GM21360 (cell line): ENCODE measurements around the gene TMTC2.
"Not testable (repeated sequence)": the region's sequence is repeated elsewhere in the genome, so short reads cannot be mapped to it uniquely, and the experiment has no call there.

ENCODE experiments used
- ATAC-seq: cut with Tn5 transposase; IDR thresholded peaks from one replicate; pipeline ENCODE4 v1.9.1; 2021; ENCODE audit warnings: mild to moderate bottlenecking, moderate library complexity; ENCODE audit not compliant: unreplicated experiment

Gene TMTC2

DNA sequence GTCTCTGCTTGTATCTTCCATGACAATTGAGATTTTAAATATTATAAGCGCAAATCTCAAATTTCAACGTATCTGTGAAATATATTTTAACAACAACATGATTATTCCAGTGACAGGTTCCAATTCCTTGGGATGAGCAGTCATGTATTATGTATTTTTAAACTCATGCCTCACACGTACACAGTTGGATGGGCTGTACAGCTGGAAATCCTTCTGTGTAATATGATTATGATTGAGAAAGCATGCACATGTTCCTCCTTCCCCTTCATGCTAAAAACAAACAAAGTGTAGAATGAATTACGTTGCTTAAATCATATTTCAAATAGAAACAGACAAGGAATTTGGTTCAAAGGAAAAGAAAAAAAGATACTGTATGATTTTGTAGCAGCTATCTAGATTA is 428.3 kb downstream of the TMTC2 start:
- no peak for ATAC-seq

DNA sequence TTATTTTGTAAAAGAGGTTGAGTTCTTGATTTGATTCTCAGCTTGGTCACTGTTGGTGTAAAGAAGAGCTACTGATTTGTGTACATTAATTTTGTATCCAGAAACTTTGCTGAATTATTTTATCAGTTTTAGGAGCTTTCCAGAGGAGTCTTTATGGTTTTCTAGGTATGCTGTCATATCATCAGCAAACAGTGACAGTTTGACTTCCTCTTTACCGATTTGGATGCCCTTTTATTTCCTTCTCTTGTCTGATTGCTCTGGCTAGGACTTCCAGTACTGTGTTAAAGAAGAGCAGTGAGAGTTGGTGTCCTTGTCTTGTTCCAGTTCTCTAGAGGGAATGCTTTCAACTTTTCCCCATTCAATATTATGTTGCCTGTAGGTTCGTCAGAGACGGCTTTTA is 431.2 kb downstream of the TMTC2 start:
- not testable (repeated sequence) for ATAC-seq

DNA sequence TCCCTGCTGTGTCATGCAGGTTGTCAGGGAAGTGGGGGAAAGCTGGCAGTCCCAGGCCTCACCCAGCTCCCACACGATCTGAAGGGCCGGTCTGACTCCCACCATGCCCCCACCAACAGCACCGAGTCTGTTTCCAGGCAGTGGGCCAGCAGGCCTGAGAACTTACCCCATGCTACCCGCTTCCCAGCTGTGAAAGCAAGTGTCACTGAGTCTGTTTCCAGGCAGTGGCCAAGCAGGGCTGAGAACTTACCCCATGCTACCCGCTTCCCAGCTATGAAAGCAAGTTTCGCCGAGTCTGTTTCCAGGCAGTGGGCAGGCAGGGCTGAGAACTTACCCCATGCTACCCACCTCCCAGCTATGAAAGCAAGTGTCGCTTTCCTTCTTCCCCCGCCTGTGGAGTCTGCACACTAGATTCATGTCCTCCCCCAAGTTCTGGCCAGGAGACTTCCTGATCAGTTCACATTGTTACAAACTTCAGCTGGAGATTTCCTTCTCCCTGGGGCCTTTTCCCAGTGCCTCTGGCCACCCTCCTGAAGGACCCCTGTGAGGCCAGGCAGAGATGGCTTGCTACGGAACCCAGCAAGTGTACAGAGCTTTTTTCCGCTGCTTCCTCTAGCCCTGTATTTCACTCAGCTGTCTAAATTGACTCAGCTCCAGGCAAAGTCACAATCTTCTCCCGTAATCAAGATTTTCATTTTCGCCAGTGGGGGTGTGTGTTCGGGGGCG is 435.4 kb downstream of the TMTC2 start:
- ATAC-seq = no peak

DNA sequence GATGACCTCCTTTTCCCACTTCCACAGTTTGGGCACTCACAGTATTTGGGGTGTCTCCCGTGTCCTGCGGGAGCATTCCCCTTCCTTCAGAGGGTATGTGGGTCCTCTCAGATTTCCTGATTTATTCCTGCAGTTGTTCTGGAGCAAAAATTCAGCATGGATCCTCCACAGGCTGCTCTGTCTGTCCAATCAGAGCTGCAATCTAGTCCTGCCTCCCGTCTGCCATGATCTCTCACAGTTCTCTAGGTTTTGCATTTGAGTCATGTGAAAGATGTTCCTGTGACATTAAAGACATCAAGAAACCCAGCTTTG is 435.9 kb downstream of the TMTC2 start:
- no peak for ATAC-seq

DNA sequence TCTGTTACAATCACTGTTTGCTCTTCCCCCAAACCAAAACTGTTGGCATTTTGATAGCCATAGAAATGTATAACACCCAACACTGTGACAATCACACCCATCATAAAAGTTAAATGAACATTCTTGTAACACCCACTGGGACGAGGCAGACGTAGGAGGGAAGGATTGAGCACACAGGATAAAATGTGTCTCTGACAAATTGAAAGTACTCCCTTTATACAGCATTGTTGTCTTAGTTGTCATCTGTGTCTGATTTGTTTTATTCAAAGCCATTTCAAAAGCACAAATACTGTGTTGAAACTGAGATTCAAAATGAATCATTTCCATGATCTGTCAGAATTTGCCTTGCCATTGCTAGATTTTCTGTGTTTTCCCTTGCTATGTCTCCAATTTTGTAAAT is 436.3 kb downstream of the TMTC2 start:
- no peak for ATAC-seq

DNA sequence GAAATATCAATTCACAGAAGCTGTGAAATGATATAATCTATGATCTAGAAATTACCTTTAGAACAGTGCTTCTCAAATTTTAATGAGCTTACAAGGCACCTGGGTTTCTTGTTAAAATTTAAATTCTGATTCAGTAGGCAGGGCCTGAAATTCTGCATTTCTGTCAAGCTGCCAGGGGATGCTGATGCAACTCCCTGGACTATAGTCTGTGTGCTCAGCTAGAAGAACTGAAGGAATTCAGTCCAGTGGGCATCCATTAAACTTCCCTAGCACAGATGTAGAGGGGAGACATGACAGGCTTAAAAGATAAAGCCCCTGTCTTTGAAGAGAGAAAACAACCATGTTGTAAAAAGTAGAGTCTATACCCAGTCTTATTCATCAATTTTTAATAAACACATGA is 441.8 kb downstream of the TMTC2 start:
- ATAC-seq = no peak

DNA sequence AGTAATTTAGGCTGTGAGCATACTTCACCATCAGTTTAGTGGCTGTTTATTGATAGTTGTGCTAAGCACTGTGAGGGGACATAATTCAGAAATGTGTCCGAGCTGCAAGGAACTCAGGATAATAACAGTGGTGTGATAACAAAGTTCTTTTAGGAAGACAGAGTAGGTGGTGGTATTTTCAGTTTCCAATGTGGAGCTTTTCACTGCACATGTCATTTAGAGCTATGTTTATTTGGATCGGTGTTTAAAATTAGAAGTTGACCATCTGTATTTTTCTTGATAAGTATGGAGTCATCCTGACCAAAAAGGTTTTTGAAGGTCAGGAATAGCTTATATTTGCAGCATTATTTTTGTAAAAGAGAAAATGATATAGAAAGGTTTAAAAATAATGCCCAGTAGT is 443.5 kb downstream of the TMTC2 start:
- no peak for ATAC-seq

DNA sequence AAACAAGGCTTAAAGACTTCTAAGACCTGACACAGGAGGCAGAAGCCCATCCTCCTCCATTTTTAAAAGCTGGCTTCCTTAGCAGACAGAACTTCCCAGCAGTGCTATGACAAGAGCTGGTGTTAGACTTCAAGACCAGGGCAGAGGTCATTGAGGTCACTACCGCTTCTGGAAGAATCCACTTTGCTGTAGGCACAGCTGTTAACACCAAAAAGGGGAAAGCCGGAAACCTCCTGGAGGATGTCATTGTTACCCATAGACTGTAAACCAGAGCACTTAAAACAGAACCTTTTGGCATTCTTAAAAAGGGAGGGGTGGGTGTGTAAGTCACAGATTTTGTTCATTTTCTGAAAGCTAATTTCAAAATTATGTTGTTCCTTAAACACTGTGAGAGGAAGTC is 445.7 kb downstream of the TMTC2 start:
- no peak for ATAC-seq

DNA sequence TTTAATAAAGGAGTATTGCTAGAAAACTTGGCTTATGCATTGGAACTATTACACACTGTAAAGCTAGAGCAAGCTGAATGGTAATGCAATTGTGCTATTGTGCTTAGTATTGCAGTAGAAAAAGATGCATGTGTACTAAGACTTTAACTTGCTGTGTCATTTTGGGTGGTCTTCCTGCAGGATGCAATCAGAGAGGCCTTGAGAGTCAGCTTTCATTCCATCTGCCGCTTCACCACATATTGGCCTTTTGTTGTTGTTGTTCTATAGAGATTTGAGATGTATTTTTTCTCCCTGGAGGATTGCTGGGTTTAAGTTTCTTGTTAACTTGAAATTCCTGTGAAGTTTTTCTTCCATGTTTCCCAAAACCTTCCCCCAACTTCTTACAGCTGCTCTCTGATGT is 449.7 kb downstream of the TMTC2 start:
- no peak for ATAC-seq

DNA sequence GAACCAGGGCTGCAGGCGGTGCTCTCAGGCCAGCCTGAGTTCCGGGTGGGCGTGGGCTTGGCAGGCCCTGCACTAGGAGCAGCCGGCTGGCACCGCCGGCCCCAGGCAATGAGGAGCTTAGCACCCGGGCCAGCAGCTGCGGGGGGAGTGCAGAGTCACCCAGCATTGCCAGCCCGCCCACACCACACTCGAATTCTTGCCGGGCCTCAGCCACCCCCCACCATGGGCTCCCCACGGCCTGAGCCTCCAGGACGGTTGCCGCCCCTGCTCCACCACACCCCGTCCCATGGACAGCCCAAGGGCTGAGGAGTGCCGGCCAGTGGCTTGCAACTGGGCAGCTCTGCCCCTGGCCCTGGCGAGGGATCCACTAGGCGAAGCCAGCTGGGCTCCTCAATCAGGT is 453.4 kb downstream of the TMTC2 start:
- ATAC-seq = no peak

DNA sequence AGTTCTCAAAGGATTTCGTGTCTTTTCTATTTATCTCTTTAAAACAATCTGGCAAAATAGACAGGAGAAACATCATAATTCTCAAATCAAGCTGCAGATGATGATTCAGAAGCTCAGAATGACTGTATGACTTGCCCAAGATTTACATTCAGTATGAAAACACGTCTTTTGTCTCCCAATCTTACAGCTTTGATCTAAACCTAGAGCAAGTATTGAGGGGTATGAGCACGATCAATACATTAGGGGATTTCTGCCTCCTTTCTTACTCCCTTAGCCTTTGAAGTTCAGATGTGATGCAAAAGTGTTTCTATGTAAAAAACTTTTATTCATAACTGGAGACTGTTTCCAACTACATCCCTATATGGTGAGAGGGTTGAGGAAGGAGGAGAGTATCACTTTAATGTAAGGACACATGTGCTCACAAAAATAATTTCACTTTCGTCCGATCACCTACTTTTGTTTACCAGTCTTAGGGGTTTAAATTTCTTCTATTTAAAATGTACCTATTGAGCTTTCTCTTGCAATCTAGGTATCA is 454.8 kb downstream of the TMTC2 start:
- no peak for ATAC-seq

DNA sequence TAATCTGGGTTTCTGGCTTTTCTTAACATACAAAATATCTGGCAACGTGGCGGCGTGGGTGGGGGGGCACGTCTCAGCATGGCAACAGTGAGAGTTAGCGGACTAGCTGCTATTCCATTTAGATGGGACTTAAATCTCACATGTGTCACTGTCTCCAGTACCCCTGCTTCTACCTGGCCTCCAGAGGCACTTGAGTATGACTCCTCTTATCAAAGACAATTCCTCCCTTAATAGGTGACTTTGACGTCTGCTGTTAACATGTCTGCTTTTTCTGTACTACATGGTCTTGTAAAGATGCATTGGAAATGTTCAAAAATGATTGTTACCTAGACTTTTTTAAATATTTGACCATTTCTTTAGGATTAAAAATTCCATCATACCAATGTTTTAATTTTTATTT is 456.2 kb downstream of the TMTC2 start:
- ATAC-seq = no peak

DNA sequence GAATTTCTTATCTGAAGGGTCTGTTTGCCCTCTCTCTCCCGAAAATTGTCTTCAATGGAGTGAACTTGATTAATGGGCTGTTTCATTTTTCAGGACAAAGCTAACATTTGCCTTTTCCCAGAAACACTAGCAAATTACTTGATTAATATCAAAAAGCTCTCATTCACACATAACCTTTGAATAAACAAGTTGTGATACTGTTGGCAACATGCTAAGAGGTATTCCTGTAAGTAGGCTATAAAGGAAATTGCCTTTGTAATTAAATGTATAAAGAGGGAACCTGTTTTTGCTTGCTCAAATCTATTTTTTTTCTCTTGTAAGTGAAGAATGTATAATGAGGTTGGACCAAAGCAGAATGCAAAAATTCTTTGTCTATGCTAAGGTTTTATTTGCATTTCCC is 457.2 kb downstream of the TMTC2 start:
- no peak for ATAC-seq

DNA sequence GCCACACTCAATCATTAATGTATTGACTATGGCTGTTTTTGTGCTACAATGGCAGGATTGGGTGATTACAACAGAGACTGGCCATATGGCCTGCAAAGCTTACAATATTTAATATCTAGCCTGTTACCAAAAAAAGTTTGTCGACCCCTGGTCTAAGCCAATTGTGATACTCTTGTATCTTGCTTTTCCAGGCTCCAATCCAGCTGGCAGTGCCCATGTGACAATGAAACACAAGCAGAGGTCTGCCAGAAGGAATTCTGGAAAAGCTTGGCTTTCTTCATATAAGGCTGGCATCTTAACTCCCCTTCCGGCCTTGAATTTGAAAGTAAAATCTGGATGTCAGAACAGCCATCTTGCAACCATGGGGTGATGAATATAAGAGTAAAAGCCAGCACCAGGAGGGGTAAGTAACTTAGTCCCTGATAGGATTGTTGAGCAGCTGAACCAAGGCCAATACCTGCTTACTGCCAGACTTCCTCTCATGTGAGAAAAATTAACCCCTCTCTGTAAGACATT is 458.7 kb downstream of the TMTC2 start:
- ATAC-seq = no peak

DNA sequence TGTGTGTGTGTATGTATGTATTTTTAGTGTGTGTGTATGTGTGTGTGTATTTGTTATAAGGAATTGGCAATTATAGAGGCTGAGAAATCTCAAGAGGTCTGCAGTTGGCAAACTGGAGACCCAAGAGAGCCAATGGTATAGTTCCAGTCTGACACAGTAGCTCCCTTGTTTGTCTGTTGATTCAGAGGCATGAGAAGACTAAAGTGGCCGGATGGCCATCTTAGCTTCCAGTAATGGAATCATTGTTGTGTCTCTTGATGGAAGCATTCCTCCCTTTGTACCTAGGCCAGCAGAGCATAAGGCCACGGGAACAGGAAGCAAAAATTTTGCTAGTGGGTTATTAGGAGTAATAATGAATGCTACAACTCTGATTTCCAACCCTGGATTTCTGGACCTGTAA is 460.6 kb downstream of the TMTC2 start:
- no peak for ATAC-seq

DNA sequence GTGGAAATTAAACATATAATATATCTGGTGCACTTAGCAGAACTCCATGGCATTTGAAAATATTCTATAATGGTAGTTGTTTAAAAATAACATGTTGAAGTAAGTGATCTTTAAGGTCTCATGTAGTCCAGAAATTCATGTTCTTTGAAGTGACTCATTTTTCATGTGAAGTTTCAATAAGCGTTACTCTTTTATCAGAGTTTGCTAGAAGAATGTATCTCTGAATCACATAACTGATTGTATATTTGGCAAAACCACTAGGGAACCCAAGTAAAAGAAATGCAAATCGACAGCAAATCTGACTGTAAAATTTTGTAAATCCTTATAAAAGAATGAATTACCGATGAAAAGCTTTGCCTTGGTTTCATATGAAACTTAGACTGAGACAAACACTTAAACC is 463.3 kb downstream of the TMTC2 start:
- no peak for ATAC-seq

DNA sequence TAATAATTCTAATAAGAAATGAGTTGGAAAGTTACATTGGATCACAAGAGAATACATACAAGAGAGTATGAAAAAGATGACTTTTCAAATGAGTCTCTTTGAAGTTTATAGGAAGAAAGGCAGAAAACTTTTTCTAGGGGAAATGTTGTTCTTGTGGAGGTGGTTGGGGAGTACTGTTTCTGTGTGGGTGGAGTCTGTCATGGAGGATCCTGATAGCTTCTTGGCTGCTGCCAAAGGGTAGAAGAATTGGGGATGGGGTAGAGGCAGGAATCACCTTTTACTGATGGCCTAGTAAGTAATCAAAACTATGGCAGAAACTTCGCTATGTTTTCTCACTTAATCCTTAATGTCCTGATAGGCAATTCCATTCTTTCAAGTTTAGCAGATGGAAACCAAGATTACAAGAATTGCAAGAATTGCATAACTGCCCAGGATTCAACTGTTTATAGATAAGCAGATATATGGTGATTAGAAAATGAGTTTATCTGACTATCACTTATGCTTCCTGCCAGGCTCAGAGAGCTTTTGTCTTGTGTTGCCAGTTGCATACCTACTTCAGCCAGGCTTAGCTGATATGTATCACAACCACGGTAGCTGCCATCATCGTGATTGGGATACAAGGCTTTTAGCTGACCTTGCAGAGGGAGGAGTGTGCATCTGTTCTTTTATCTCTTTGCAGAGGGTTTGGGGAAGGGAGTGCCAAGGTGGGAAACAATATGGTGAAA is 463.9 kb downstream of the TMTC2 start:
- ATAC-seq = no peak

DNA sequence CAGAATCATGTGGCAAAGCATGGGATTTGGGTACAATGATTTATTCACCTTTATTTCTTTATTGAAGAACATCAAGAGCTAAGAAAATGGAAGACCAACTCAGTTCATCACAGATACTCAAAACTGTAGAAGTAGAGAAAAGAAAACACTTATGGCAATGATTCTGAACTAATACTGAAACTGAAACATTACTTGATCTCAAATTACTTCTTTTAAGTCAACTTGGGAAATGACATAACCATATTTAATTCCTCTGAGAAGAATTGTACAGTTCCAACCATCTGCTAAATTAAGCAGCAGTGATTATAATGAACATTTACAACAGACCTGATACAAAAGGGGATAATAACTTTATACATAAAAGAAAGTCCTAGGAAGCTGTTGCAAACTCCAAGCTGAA is 466.5 kb downstream of the TMTC2 start:
- ATAC-seq = no peak

DNA sequence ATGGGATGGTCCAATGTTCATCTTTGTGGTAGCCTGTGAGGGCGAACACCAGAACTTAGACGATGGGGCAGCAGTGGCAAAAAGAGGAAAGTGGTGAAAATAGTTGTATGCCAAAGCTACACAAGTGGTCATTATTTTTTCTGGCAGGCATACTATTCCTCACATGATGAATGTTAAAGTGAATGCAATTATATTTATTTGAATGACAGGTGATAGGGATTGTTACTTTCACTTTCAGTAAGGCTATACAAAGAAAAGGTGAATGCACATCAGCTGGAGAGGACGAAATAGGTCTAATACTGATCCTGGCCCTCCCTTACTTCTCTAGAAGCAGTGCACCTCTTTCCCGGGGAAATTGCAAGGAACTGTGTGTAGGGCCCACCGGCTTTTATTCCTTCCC is 470.1 kb downstream of the TMTC2 start:
- ATAC-seq = no peak

DNA sequence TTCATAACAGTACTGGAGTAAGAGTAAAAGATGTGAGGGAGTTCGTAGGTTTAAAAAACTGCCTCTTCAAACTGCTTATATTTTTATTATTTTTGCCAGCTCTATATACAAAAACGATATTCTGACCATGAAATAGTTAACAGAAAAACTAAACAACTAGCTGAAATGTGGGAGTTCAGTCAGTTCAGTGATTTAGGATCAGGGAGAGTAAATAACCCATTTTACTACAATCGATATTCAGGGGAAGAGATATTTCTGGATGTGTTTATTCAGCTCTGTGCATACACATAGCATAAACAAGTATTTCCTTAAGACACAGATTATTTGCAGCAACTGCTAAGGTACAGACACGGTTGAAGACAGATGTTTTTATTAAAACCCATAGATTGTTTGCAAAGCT is 470.9 kb downstream of the TMTC2 start:
- ATAC-seq = no peak

DNA sequence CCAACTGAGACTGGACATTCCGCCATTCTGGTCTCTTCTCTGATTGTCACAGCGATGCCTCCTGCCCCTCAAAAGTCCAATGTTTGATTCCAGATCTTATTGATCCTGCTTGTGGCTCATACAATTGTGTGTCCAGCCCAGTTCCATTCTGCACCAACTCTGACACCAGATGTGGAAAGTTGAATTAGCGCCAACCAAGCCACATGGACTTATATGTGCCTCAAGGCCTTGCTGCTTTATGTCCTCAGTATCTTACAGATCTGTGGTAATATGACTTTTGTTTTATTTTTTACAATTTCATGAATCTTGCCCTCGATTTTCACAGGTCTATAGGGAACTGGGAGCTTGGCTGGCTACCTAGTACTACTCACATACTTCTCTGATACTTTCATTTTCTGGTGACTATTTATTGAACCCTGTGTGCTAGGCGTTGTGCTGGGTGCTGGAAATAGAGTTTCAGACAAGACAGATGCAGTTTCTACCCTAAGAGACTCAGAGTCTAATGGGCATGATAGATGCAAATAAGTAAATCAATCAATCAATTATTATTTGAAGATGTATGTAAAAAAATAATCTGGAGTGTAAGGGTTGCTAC is 472.0 kb downstream of the TMTC2 start:
- ATAC-seq = no peak

DNA sequence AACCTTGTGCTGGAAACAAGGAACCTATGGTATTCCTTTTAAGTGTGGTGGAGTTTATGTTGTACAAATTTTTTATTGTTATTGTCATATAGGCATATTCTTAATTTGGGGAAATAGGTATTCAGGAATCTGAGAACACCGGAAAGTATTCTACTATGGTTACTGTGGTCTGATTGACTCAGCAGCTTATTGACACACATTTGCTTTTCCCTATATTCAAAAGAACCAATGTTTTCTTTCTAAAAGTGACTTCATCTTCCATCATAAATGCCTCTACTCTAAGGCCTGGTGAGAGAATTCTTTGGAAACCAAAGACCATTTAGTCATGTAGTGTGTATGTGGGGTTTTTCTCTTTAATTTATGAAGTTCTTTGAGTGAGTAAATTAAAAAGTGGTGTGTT is 474.8 kb downstream of the TMTC2 start:
- no peak for ATAC-seq
